ENCODE results near the gene GTSE1. TPM values are rescaled to one million over a fixed set of nuclear protein-coding genes. Genes with fewer than 3 reads are reported as not detected.
"Not testable (repeated sequence)": the region's sequence is repeated elsewhere in the genome, so short reads cannot be mapped to it uniquely, and the experiment has no call there.

The GTSE1 gene
- total RNA-seq, 2 donors from 2014 or later = 39.5 to 59.5 TPM

- 81% methylated on average over 4 to 6 of the region's 6 CpGs for WGBS, 2 experiments (ENCODE audit: insufficient coverage in 1 of 2, insufficient read length in 1 of 2)
- TF ChIP-seq CTCF (conservative IDR thresholded peaks at IDR 0.05) = no peak
- Histone ChIP-seq H3K4me1 (ENCODE audit: control insufficient read depth, insufficient read depth, low read length) (no peaks in the 10 kb centered on the region), H3K9ac (ENCODE audit: extremely low read depth, low read length, poor library complexity, severe bottlenecking) (no peak overlapping the region), H3K27ac (ENCODE audit: low read depth, low read length) (no peak overlapping the region), H3K27me3 (ENCODE audit: control insufficient read depth, insufficient read depth, low read length, poor library complexity, severe bottlenecking) (peaks cover 74% of the 10 kb centered on the region), H3K36me3 (ENCODE audit: control insufficient read depth, insufficient read depth, low read length) (no peaks in the 10 kb centered on the region), H3K4me3 (ENCODE audit: low read length) (no peak overlapping the region), H3K9me3 (ENCODE audit: control insufficient read depth, low read length) (peaks cover 16% of the 10 kb centered on the region)
- Mint-ChIP-seq H3K27ac (no peak overlapping the region), H3K4me3 (no peak overlapping the region), H3K36me3 (ENCODE audit: low read depth) (peaks cover 10% of the 10 kb centered on the region), H3K4me1 (no peaks in the 10 kb centered on the region), H3K27me3 (ENCODE audit: insufficient read depth) (peaks cover 81% of the 10 kb centered on the region), H3K9me3 (peaks cover 30% of the 10 kb centered on the region)
- DNase-seq = no peak
Observed at GRCh38 chr22:46260038-46260437, 36.6 kb upstream of the GTSE1 start.

DNA sequence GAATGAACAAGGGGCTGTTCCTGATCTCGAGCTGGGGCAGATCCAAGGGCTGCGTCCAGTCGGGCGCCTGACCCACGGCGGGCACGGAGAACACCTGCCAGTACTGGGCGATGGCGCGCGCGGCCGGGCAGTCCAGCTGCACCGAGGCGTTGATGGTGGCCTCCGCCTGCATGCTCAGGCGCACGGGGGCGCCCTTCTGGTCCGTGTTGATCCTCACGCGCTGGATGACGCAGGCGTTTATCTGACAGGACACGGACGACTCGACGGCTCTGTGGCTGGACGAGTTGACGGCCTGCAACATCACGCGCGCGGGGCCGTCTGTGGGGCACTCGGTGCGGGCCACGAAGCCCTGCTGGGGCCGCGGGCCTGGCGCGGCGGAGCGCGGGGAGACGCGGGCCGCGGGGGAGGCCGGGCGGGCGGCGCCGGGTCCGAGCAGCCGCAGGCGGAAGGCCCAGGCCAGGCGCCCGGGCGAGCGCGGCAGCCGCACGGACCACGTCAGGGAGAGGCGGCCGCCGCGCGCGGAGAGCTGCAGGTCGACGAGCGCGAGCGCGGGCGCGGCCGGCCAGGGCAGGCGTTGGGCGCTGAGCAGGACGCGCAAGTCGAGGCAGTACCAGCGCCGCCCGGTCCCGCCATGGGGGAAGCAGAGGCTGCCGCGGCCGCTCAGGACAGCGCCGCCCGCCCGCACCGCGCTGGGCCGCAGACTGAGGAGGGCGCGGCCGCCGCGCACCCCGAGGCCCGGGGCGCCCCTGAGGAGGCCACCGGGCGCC is 34.0 kb upstream of the GTSE1 start:
- Histone ChIP-seq H3K9ac (ENCODE audit: extremely low read depth, low read length, poor library complexity, severe bottlenecking) (no peak overlapping the region), H3K4me1 (ENCODE audit: control insufficient read depth, insufficient read depth, low read length) (no peaks in the 10 kb centered on the region), H3K27me3 (ENCODE audit: control insufficient read depth, insufficient read depth, low read length, poor library complexity, severe bottlenecking) (peaks cover 63% of the 10 kb centered on the region), H3K4me3 (ENCODE audit: low read length) (no peak overlapping the region), H3K36me3 (ENCODE audit: control insufficient read depth, insufficient read depth, low read length) (no peaks in the 10 kb centered on the region), H3K9me3 (ENCODE audit: control insufficient read depth, low read length) (peaks cover 32% of the 10 kb centered on the region), H3K27ac (ENCODE audit: low read depth, low read length) (no peak overlapping the region)
- 16 to 20% methylated on average over 23 to 109 of the region's 109 CpGs for WGBS, 2 experiments (ENCODE audit: insufficient coverage in 1 of 2, insufficient read length in 1 of 2)
- peak; percentile 70 for TF ChIP-seq CTCF (conservative IDR thresholded peaks at IDR 0.05)
- Mint-ChIP-seq H3K4me1 (peaks cover 3% of the 10 kb centered on the region), H3K27me3 (ENCODE audit: insufficient read depth) (peaks cover 87% of the 10 kb centered on the region), H3K36me3 (ENCODE audit: low read depth) (peaks cover 10% of the 10 kb centered on the region), H3K27ac (no peak overlapping the region), H3K4me3 (peak overlapping the region; percentile 43), H3K9me3 (peaks cover 49% of the 10 kb centered on the region)
- peak; percentile 91 for DNase-seq

DNA sequence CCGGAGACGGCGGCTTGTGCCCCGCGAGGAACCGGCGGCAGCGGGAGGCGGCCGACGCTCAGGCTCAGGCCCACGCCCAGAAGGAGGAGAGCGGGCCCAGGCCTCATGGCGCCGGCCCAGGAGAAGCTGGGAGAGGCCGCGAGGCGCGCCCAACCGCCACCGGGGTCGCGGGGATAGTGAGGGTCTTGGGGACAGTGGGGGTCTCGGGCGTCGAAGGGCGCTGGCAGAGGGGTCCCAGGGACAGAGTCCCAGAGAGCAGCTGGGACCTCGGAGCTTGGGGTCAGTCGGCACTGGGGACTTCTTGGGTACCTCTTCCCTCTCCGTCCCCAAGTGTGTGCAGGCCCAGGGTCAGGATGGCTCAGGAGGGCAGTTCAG is 33.5 kb upstream of the GTSE1 start, which contains the start of gene PKDREJ:
Gene PKDREJ (minus strand): TSS at position 128 of the 375 bp plus-strand sequence. CDS start 21 bp downstream, at position 107.
- H3K4me3 Mint-ChIP-seq = peak within 1 kb of the TSS; percentile 43
- H3K27ac ChIP-seq (ENCODE audit: low read depth, low read length) = no peak within 1 kb of the TSS
- no peak for DNase-seq
- no peaks in the 10 kb centered on the region for H3K36me3 ChIP-seq (ENCODE audit: control insufficient read depth, insufficient read depth, low read length)
- TF ChIP-seq CTCF (conservative IDR thresholded peaks at IDR 0.05) = no peak
- peaks cover 49% of the 10 kb centered on the region for H3K9me3 Mint-ChIP-seq
- peaks cover 81% of the 10 kb centered on the region for H3K27me3 Mint-ChIP-seq (ENCODE audit: insufficient read depth)
- no peak within 1 kb of the TSS for H3K4me3 ChIP-seq (ENCODE audit: low read length)
- H3K36me3 Mint-ChIP-seq (ENCODE audit: low read depth) = peaks cover 10% of the 10 kb centered on the region
- 63 to 78% methylated on average over 16 to 30 of the region's 30 CpGs for WGBS, 2 experiments (ENCODE audit: insufficient coverage in 1 of 2, insufficient read length in 1 of 2)
- H3K4me1 Mint-ChIP-seq = peaks cover 3% of the 10 kb centered on the region
- no peak within 1 kb of the TSS for H3K27ac Mint-ChIP-seq
- H3K4me1 ChIP-seq (ENCODE audit: control insufficient read depth, insufficient read depth, low read length) = no peaks in the 10 kb centered on the region
- no peak within 1 kb of the TSS for H3K9ac ChIP-seq (ENCODE audit: extremely low read depth, low read length, poor library complexity, severe bottlenecking)
- H3K9me3 ChIP-seq (ENCODE audit: control insufficient read depth, low read length) = peaks cover 32% of the 10 kb centered on the region
- H3K27me3 ChIP-seq (ENCODE audit: control insufficient read depth, insufficient read depth, low read length, poor library complexity, severe bottlenecking) = peaks cover 57% of the 10 kb centered on the region

GRCh38 chr22:46264520-46264919 is 32.1 kb upstream of the GTSE1 start:
- peaks cover 49% of the 10 kb centered on the region for H3K9me3 Mint-ChIP-seq

DNA sequence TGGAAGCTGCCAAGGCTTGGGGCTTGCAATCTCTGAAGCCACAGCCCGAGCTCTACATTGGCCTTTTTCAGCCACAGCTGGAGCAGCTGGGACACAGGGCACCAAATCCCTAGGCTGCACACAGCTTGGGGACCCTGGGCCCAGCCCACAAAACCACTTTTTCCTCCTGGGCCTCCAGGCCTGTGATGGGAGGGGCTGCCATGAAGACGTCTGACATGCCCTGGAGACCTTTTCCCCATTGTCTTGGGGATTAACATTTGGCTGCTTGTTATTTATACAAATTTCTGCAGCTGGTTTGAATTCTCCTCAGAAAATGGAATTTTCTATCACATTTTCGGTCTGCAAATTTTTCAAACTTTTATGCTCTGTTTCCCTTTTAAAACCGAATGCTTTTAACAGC is 31.0 kb upstream of the GTSE1 start:
- H3K4me3 ChIP-seq (ENCODE audit: low read length); H3K4me1 ChIP-seq (ENCODE audit: control insufficient read depth, insufficient read depth, low read length); DNase-seq; H3K36me3 ChIP-seq (ENCODE audit: control insufficient read depth, insufficient read depth, low read length); H3K4me1 Mint-ChIP-seq; H3K9ac ChIP-seq (ENCODE audit: extremely low read depth, low read length, poor library complexity, severe bottlenecking); H3K27ac ChIP-seq (ENCODE audit: low read depth, low read length); H3K4me3 Mint-ChIP-seq; H3K27ac Mint-ChIP-seq: not testable (repeated sequence)
- Histone ChIP-seq H3K27me3 (ENCODE audit: control insufficient read depth, insufficient read depth, low read length, poor library complexity, severe bottlenecking) (peaks cover 33% of the 10 kb centered on the region), H3K9me3 (ENCODE audit: control insufficient read depth, low read length) (peaks cover 32% of the 10 kb centered on the region)
- peaks cover 57% of the 10 kb centered on the region for H3K27me3 Mint-ChIP-seq (ENCODE audit: insufficient read depth)
- 82 to 90% methylated on average over 3 to 4 of the region's 4 CpGs for WGBS, 2 experiments (ENCODE audit: insufficient coverage in 1 of 2, insufficient read length in 1 of 2)
- peaks cover 13% of the 10 kb centered on the region for H3K36me3 Mint-ChIP-seq (ENCODE audit: low read depth)
- H3K9me3 Mint-ChIP-seq = peaks cover 49% of the 10 kb centered on the region

More at GRCh38 chr22:46264520-46264919, 32.1 kb upstream of the GTSE1 start:
- not testable (repeated sequence) for DNase-seq; H3K4me1 Mint-ChIP-seq; H3K36me3 ChIP-seq (ENCODE audit: control insufficient read depth, insufficient read depth, low read length); H3K4me3 Mint-ChIP-seq; H3K36me3 Mint-ChIP-seq (ENCODE audit: low read depth); H3K27ac Mint-ChIP-seq; H3K4me1 ChIP-seq (ENCODE audit: control insufficient read depth, insufficient read depth, low read length); H3K27ac ChIP-seq (ENCODE audit: low read depth, low read length); H3K9ac ChIP-seq (ENCODE audit: extremely low read depth, low read length, poor library complexity, severe bottlenecking); H3K4me3 ChIP-seq (ENCODE audit: low read length)
- Histone ChIP-seq H3K27me3 (ENCODE audit: control insufficient read depth, insufficient read depth, low read length, poor library complexity, severe bottlenecking) (peaks cover 44% of the 10 kb centered on the region), H3K9me3 (ENCODE audit: control insufficient read depth, low read length) (peaks cover 32% of the 10 kb centered on the region)
- 94 to 100% methylated on average over 2 to 6 of the region's 6 CpGs for WGBS, 2 experiments (ENCODE audit: insufficient coverage in 1 of 2, insufficient read length in 1 of 2)
- H3K27me3 Mint-ChIP-seq (ENCODE audit: insufficient read depth) = peaks cover 68% of the 10 kb centered on the region

All from endodermal cell (in vitro differentiated cells).